ENCODE data around the gene SCNN1A. TPM values are rescaled to one million over a fixed set of nuclear protein-coding genes. Genes with fewer than 3 reads are reported as not detected.

The SCNN1A gene
- total and polyA plus RNA-seq, 12 donors: 0.11 to 38.0 (median 12.3) TPM

DNA sequence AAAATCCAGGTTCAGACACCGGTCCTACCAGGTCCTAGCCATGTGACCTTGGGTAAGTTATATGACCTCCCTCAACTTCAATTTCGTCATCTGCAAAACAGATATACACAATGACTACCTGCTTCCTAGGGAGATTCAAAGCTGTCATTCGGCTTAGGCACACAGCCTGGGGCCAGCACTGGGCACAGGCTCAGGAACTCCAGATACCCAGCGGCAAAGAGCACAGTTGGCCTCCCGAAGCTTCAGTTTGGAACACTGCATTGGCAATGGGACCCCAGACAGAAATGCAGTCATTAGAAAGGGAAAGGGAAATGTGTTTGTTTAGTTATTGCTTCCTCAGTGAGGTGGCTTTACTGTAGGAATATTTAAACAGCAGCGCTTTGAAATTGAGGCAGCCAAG is 53.5 kb downstream of the SCNN1A start:
- Histone ChIP-seq H3K4me3 (no peak overlapping the region), H3K9me3 (replicated peaks in 1 of 3) (no peaks in the 10 kb centered on the region), H3K27ac (peak overlapping the region in 1 of 5 donors; percentile 79), H3K27me3 (no peaks in the 10 kb centered on the region), H3K4me1 (replicated peaks in 1 of 2) (peaks cover 34 to 51% of the 10 kb centered on the region in 2 donors), H3K36me3 (replicated peaks in 1 of 2) (peaks cover 0 to 5% of the 10 kb centered on the region in 2 donors)
- intact Hi-C loops (cut with DNase I): loop anchor here (10.0 kb wide), 2 partner anchors 143 to 223 kb away; no protein-coding TSS in a partner anchor
- 49 to 55% (median 52%) methylated on average over 6 of the region's 6 CpGs for WGBS, 4 donors
- TF ChIP-seq POLR2A (IDR thresholded peaks at IDR 0.05): no peak
- TF ChIP-seq, protein P1, sequence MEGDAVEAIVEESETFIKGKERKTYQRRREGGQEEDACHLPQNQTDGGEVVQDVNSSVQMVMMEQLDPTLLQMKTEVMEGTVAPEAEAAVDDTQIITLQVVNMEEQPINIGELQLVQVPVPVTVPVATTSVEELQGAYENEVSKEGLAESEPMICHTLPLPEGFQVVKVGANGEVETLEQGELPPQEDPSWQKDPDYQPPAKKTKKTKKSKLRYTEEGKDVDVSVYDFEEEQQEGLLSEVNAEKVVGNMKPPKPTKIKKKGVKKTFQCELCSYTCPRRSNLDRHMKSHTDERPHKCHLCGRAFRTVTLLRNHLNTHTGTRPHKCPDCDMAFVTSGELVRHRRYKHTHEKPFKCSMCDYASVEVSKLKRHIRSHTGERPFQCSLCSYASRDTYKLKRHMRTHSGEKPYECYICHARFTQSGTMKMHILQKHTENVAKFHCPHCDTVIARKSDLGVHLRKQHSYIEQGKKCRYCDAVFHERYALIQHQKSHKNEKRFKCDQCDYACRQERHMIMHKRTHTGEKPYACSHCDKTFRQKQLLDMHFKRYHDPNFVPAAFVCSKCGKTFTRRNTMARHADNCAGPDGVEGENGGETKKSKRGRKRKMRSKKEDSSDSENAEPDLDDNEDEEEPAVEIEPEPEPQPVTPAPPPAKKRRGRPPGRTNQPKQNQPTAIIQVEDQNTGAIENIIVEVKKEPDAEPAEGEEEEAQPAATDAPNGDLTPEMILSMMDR (IDR thresholded peaks at IDR 0.05): no peak
- peak in 1 of 7 donors; percentile 25 for DNase-seq

DNA sequence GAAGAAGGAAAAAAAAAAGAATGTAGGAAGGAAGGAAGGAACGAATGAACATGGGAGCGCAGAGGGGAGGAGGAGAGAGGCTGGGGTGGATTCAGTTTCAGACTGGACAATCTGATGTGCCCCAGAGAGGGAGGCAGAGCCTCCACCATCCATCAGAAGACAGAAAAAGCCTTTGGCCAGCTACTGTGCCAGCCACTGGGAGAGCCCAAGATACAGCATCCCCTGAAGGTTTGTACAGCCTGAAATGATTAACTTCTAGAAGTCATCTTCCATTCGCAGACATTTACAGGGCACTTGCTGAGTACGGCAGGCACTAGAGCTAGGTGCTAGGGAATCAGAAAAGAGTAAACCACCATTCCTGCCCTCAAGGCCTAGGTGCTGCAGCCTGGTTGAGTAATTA is 55.9 kb downstream of the SCNN1A start:
- Histone ChIP-seq H3K27me3 (no peaks in the 10 kb centered on the region), H3K27ac (no peak overlapping the region), H3K9me3 (replicated peaks in 1 of 3) (no peaks in the 10 kb centered on the region), H3K36me3 (replicated peaks in 1 of 2) (no peaks in the 10 kb centered on the region), H3K4me3 (no peak overlapping the region), H3K4me1 (replicated peaks in 1 of 2) (peaks cover 16 to 26% of the 10 kb centered on the region in 2 donors)
- WGBS, 4 donors: 90 to 96% (median 91%) methylated on average over 4 of the region's 4 CpGs
- intact Hi-C loops (cut with DNase I): no loop called here
- DNase-seq: no peak
- TF ChIP-seq, protein P1 (IDR thresholded peaks at IDR 0.05): no peak
- TF ChIP-seq POLR2A (IDR thresholded peaks at IDR 0.05): no peak

DNA sequence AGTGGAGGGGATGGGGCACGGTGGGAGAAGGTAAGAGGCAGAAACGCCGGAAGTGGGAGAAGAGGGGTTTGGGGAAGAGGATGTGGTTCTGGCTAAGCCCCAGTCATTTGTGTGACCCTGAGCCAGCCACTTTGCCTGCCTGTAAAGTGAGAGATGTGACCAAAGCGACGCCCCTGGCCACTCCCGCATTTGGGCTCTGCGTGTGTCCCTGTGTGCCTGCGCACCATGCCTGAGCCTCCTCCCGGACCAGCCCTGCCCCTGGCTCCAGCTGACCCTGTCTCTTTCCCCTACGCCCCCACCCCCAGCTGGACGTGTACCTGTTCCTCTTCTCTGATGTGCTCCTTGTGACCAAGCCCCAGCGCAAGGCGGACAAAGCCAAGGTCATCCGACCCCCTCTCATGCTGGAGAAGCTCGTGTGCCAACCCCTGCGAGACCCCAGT is 56.9 kb downstream of the SCNN1A start:
- TF ChIP-seq POLR2A (IDR thresholded peaks at IDR 0.05): no peak
- TF ChIP-seq, protein P1 (IDR thresholded peaks at IDR 0.05): no peak
- Histone ChIP-seq H3K4me3 (no peak overlapping the region), H3K36me3 (replicated peaks in 1 of 2) (no peaks in the 10 kb centered on the region), H3K4me1 (replicated peaks in 1 of 2) (peaks cover 7 to 16% of the 10 kb centered on the region in 2 donors), H3K27ac (no peak overlapping the region), H3K9me3 (replicated peaks in 1 of 3) (no peaks in the 10 kb centered on the region), H3K27me3 (no peaks in the 10 kb centered on the region)
- intact Hi-C loops (cut with DNase I): no loop called here
- peak in 2 of 7 donors; percentile 21 to 43 for DNase-seq
- WGBS, 4 donors: 69 to 75% (median 72%) methylated on average over 14 to 16 of the region's 16 CpGs

DNA sequence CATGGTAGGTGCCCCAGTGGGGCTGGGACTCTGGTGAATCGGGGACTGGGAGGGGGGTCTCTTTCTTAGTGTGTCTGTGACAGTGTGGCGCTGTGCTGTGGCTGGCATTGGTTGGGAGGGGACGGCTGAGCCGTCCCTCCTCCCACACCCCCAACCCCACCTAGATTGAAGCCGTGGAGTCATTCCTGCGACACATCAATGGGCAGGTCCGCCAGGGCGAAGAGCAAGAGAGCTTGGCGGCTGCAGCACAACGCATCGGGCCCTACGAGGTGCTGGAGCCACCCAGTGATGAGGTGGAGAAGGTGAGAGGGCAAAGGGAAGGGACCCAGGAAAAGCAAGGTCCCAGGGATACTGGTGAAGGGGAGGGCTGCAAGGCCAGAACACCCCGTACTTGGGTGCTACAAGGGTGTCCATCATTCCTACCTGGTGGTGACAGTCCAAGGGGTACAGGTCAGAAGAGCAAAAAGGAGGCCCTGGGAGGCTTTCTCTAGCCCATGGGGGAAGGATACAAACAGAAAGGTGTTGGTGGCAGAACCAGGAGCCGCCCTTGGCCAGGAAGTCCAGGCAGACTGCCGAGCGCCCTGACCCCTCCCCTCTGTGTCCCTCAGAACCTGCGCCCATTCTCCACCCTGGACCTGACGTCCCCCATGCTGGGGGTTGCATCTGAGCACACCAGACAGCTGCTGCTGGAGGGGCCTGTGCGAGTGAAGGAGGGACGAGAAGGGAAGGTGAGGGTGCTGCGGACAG is 57.5 kb downstream of the SCNN1A start:
- Histone ChIP-seq H3K9me3 (replicated peaks in 1 of 3) (no peaks in the 10 kb centered on the region), H3K4me1 (replicated peaks in 1 of 2) (peaks cover 2 to 12% of the 10 kb centered on the region in 2 donors), H3K4me3 (no peak overlapping the region), H3K27ac (no peak overlapping the region), H3K36me3 (replicated peaks in 1 of 2) (no peaks in the 10 kb centered on the region), H3K27me3 (no peaks in the 10 kb centered on the region)
- DNase-seq: peak in 1 of 7 donors; percentile 29
- no peak for TF ChIP-seq POLR2A (IDR thresholded peaks at IDR 0.05)
- TF ChIP-seq, protein P1 (IDR thresholded peaks at IDR 0.05): no peak
- WGBS, 4 donors: 80 to 84% (median 82%) methylated on average over 10 to 21 of the region's 21 CpGs
- intact Hi-C loops (cut with DNase I): no loop called here

Measured in adrenal gland (tissue), 12 donors.